ENCODE data around the gene STX10. TPM values are rescaled to one million over a fixed set of nuclear protein-coding genes. Genes with fewer than 3 reads are reported as not detected.

Gene STX10
- total RNA-seq, 2 experiments from 2014 or later, result 68.4 to 69.2 TPM

- DNase-seq (peak; percentile 55), ATAC-seq (no peak)
- ChIA-PET CTCF (interaction anchor here (1.4 to 5.8 kb wide), 5 partner anchors 9 to 30 kb away, joined by 3 to 32 read pairs (median 14); no protein-coding TSS in a partner anchor), POLR2A (interaction anchor here (0.6 to 9.4 kb wide), 7 partner anchors 9 to 1217 kb away, joined by 3 to 183 read pairs (median 7); partner anchors contain the start of genes ADGRE5 and NACC1)
- Mint-ChIP-seq H3K36me3 (ENCODE audit: low read depth) (peaks cover 30% of the 10 kb centered on the region), H3K27me3 (ENCODE audit: low read depth) (no peaks in the 10 kb centered on the region), H3K9me3 (ENCODE audit: insufficient read depth) (no peaks in the 10 kb centered on the region), H3K4me1 (ENCODE audit: low read depth) (peaks cover 76% of the 10 kb centered on the region), H3K27ac (peak overlapping the region; percentile 89), H3K4me3 (peak overlapping the region; percentile 88)
Measured at GRCh38 chr19:13164343-13165161, 14.4 kb upstream of the STX10 start.

- Mint-ChIP-seq H3K9me3 (ENCODE audit: insufficient read depth) (no peaks in the 10 kb centered on the region), H3K36me3 (ENCODE audit: low read depth) (peaks cover 28% of the 10 kb centered on the region), H3K4me1 (ENCODE audit: low read depth) (peaks cover 75% of the 10 kb centered on the region), H3K27ac (peak overlapping the region; percentile 89), H3K27me3 (ENCODE audit: low read depth) (no peaks in the 10 kb centered on the region), H3K4me3 (peak overlapping the region; percentile 88)
- ChIA-PET CTCF (interaction anchor here (1.2 to 5.8 kb wide), 6 partner anchors 8 to 31 kb away, joined by 3 to 32 read pairs (median 10); partner anchors contain the start of genes IER2 and STX10), POLR2A (interaction anchor here (0.6 to 9.4 kb wide), 10 partner anchors 8 to 1218 kb away, joined by 3 to 183 read pairs (median 7); partner anchors contain the start of genes ADGRE5, IER2, NACC1 and STX10)
- DNase-seq (peak; percentile 75), ATAC-seq (peak; percentile 23)
Measured at GRCh38 chr19:13163609-13164342, 13.6 kb upstream of the STX10 start.

- ChIA-PET CTCF (interaction anchor here (1.2 to 5.8 kb wide), 7 partner anchors 7 to 198 kb away, joined by 3 to 32 read pairs (median 6); partner anchors contain the start of genes IER2 and STX10), POLR2A (interaction anchor here (0.7 to 9.4 kb wide), 9 partner anchors 8 to 46 kb away, joined by 3 to 183 read pairs (median 7); partner anchors contain the start of genes IER2, NACC1 and STX10)
- Mint-ChIP-seq H3K4me1 (ENCODE audit: low read depth) (peaks cover 75% of the 10 kb centered on the region), H3K27me3 (ENCODE audit: low read depth) (no peaks in the 10 kb centered on the region), H3K27ac (peak overlapping the region; percentile 89), H3K4me3 (peak overlapping the region; percentile 88), H3K36me3 (ENCODE audit: low read depth) (peaks cover 33% of the 10 kb centered on the region), H3K9me3 (ENCODE audit: insufficient read depth) (no peaks in the 10 kb centered on the region)
- DNase-seq (peak; percentile 96), ATAC-seq (peak; percentile 67)
Measured at GRCh38 chr19:13162724-13163608, 12.8 kb upstream of the STX10 start.

DNA sequence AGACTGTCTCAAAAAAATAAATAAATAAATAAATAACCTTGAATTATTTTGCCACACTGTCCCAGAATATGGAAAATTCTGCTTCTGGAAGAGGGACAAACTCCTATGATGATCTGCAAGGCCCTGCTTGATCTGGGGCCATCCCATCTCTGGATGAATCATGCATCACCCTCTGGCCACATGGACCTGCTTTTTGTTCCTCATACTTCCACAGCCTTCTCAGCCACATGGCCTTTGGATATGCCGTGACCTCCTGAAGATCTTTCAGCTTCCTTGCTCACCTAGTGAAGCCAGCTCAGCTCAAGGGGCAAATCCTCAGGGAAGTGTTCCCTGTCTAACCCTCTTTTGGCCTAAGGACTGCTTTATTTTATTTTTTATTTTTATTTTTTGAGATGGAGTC is 10.4 kb upstream of the STX10 start:
- H3K4me3 Mint-ChIP-seq, result peak overlapping the region; percentile 50
- ChIA-PET POLR2A (interaction anchor here (5.9 kb wide), 1 partner anchor 8 kb away, joined by 134 read pairs; no protein-coding TSS in a partner anchor), CTCF (interaction anchor here (5.8 kb wide), 1 partner anchor 34 kb away, joined by 32 read pairs; no protein-coding TSS in a partner anchor)
- no peak overlapping the region for H3K27ac Mint-ChIP-seq
- DNase-seq, result no peak
- no peak for ATAC-seq
- no peaks in the 10 kb centered on the region for H3K9me3 Mint-ChIP-seq (ENCODE audit: insufficient read depth)
- H3K36me3 Mint-ChIP-seq (ENCODE audit: low read depth), result peaks cover 30% of the 10 kb centered on the region
- peaks cover 75% of the 10 kb centered on the region for H3K4me1 Mint-ChIP-seq (ENCODE audit: low read depth)
- H3K27me3 Mint-ChIP-seq (ENCODE audit: low read depth), result no peaks in the 10 kb centered on the region

- no peak for ATAC-seq
- DNase-seq, result no peak
- Mint-ChIP-seq H3K4me3 (peak overlapping the region; percentile 56), H3K4me1 (ENCODE audit: low read depth) (peaks cover 66% of the 10 kb centered on the region), H3K27me3 (ENCODE audit: low read depth) (no peaks in the 10 kb centered on the region), H3K36me3 (ENCODE audit: low read depth) (peaks cover 37% of the 10 kb centered on the region), H3K9me3 (ENCODE audit: insufficient read depth) (no peaks in the 10 kb centered on the region), H3K27ac (peak overlapping the region; percentile 64)
- POLR2A ChIA-PET, result no interaction called here
- CTCF ChIA-PET, result interaction anchor here (1.1 to 5.8 kb wide), 2 partner anchors 10 to 35 kb away, joined by 3 to 32 read pairs; no protein-coding TSS in a partner anchor
Measured at GRCh38 chr19:13159713-13160112, 9.5 kb upstream of the STX10 start.

DNA sequence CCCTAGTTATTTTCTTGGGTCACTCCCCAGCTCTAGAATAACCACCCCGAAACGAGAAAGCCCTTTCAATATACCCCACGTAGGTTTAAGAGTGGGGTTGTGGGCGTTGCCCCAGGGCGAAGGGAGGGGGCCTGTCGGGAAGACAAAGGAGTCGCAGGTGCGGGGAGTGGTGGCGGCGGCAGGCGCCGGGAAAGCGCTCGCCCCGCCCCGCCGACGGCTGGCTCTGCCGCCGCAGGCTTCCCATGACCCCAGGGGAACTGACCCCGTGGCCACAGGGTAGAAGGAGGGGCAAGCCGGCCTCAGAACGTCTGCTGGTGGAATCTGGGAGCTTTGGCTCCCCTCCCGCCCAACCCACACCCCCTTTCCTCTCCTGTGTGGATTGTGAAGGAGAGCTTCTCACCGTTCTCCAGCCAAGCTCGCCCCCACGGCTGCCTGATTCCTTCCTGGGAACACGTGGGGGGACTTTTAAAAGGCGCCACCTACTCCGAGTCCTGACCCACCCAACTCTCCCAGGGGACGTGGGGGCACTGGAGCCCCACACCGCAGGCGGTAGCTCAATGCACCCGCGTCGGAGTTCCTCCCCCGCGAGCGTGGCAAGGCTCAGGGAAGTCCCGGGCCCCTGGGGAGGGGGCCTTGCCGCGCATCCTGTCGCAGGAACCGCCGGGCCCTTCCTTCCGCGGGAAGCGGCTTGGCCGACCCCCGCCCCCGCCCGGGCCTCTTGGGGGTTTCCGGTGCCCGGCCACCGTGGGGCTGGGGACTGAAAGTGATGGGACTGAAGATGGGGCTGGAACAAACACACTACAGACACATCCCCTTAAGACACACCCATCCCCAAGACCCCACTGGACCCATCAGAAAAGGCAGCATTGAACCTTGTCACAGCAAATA is 5.5 kb upstream of the STX10 start:
- ChIA-PET POLR2A (interaction anchor here (0.6 to 3.3 kb wide), 26 partner anchors 11 to 1219 kb away, joined by 3 to 183 read pairs (median 4); partner anchors contain the start of gene NACC1), CTCF (interaction anchor here (0.7 to 3.7 kb wide), 12 partner anchors 9 to 107 kb away, joined by 3 to 29 read pairs (median 6); no protein-coding TSS in a partner anchor)
- peak overlapping the region; percentile 94 for H3K27ac Mint-ChIP-seq
- H3K9me3 Mint-ChIP-seq (ENCODE audit: insufficient read depth), result no peaks in the 10 kb centered on the region
- H3K36me3 Mint-ChIP-seq (ENCODE audit: low read depth), result peaks cover 46% of the 10 kb centered on the region
- peak overlapping the region; percentile 99 for H3K4me3 Mint-ChIP-seq
- DNase-seq (peak; percentile 86), ATAC-seq (peak; percentile 10)
- H3K27me3 Mint-ChIP-seq (ENCODE audit: low read depth), result peaks cover 2% of the 10 kb centered on the region
- peaks cover 50% of the 10 kb centered on the region for H3K4me1 Mint-ChIP-seq (ENCODE audit: low read depth)

DNA sequence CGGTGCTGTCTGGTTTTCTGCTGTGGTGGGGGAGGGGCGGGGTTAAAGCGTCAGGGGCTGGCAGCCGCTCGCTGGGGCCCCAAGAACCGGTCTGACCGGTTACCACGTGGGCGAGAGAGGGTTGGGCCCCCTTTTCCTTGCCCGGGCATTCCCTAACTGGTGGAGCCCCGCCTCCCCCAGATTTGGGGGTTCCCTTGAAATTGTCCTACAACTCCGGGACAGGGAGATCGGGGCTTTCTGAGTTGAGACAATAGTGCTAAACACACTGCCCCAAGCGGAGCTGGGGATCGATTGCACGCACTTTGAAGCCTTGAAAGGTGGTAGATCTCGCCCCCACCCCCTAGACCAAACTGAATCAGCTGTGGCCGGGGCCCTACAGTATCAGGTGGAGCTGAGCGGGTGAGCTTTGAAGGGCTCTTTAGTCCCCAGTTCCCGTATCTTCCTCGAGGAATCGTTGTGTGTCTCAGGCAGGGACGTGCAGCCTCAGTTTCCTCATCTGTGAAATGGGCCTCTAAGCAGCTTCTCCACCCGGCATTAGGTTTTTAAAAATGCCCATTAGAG is 4.8 kb upstream of the STX10 start:
- ChIA-PET CTCF (interaction anchor here (0.7 to 3.7 kb wide), 12 partner anchors 9 to 108 kb away, joined by 3 to 29 read pairs (median 6); no protein-coding TSS in a partner anchor), POLR2A (interaction anchor here (0.6 to 3.3 kb wide), 28 partner anchors 12 to 1220 kb away, joined by 3 to 183 read pairs (median 4); partner anchors contain the start of gene NACC1)
- H3K4me3 Mint-ChIP-seq, result peak overlapping the region; percentile 99
- DNase-seq (peak; percentile 86), ATAC-seq (peak; percentile 8)
- peaks cover 2% of the 10 kb centered on the region for H3K27me3 Mint-ChIP-seq (ENCODE audit: low read depth)
- peaks cover 47% of the 10 kb centered on the region for H3K4me1 Mint-ChIP-seq (ENCODE audit: low read depth)
- H3K9me3 Mint-ChIP-seq (ENCODE audit: insufficient read depth), result no peaks in the 10 kb centered on the region
- H3K36me3 Mint-ChIP-seq (ENCODE audit: low read depth), result peaks cover 45% of the 10 kb centered on the region
- peak overlapping the region; percentile 94 for H3K27ac Mint-ChIP-seq

DNA sequence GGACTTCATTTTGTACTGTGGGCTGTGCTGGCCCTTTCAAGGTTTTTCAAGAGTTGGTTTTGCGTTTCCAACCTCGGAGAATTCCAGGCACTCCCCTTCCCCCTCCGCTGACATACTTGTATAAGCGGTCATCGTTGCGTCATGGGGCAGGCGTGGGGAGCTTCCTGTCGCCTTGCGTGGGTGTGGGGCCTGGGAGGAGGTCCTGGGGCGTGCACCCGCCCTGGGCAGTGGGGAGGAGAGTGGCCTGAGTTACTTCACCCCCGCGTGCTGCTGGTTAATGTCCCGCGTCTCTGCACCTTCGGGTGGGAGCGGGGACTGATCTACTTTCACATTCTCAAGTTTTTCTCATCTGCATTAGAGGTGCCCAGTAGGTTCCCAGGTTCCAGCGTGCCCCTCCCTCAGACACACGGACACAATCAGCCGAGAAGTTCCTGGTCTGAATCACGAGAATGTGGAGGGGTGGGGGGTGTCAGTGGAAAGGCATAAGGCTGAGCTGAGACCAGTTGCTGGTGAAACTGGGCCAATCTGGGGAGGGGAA is 4.1 kb upstream of the STX10 start:
- DNase-seq, result peak; percentile 71
- POLR2A ChIA-PET, result interaction anchor here (0.9 to 3.3 kb wide), 13 partner anchors 13 to 822 kb away, joined by 3 to 183 read pairs (median 6); no protein-coding TSS in a partner anchor
- no peaks in the 10 kb centered on the region for H3K9me3 Mint-ChIP-seq (ENCODE audit: insufficient read depth)
- H3K4me3 Mint-ChIP-seq, result peak overlapping the region; percentile 99
- peaks cover 2% of the 10 kb centered on the region for H3K27me3 Mint-ChIP-seq (ENCODE audit: low read depth)
- peaks cover 43% of the 10 kb centered on the region for H3K4me1 Mint-ChIP-seq (ENCODE audit: low read depth)
- H3K36me3 Mint-ChIP-seq (ENCODE audit: low read depth), result peaks cover 41% of the 10 kb centered on the region
- H3K27ac Mint-ChIP-seq, result peak overlapping the region; percentile 94
- ATAC-seq, result no peak
- CTCF ChIA-PET, result interaction anchor here (1.1 to 3.7 kb wide), 8 partner anchors 10 to 109 kb away, joined by 4 to 29 read pairs (median 8); no protein-coding TSS in a partner anchor

DNA sequence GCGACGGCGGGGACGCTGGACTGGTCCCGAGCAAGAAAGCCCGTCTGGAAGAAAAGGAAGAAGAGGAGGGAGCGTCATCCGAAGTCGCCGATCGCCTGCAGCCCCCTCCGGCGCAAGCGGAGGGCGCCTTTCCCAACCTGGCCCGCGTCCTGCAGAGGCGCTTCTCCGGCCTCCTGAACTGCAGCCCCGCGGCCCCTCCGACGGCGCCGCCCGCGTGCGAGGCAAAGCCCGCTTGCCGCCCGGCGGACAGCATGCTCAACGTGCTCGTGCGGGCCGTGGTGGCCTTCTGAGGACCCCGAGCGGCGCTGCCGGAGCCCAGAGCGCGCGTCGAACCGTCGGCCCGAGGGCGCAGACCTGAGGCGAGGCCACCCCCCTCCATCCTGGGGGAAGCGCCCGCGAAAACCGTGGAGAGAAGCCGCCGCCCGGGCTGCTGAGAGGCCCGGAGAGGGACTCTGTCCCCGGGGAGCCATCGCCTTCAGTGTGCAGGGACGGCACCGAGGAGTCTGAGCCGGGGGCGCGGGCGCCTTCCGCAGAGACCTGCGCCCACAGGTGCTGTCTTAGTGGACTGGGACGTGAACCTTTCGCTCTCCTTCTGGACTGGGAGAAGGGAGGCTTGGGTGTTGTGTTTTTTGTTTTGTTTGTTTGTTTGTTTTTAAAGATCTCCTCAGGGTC is 3.5 kb upstream of the STX10 start:
- H3K9me3 Mint-ChIP-seq (ENCODE audit: insufficient read depth), result no peaks in the 10 kb centered on the region
- peaks cover 43% of the 10 kb centered on the region for H3K4me1 Mint-ChIP-seq (ENCODE audit: low read depth)
- peak overlapping the region; percentile 99 for H3K4me3 Mint-ChIP-seq
- peak overlapping the region; percentile 94 for H3K27ac Mint-ChIP-seq
- peaks cover 2% of the 10 kb centered on the region for H3K27me3 Mint-ChIP-seq (ENCODE audit: low read depth)
- ATAC-seq (no peak), DNase-seq (peak; percentile 30)
- POLR2A ChIA-PET, result interaction anchor here (0.8 to 3.3 kb wide), 18 partner anchors 9 to 694 kb away, joined by 3 to 183 read pairs (median 8); partner anchors contain the start of genes JUNB, NACC1 and TRMT1
- CTCF ChIA-PET, result interaction anchor here (1.5 to 3.7 kb wide), 4 partner anchors 11 to 124 kb away, joined by 3 to 29 read pairs (median 15); no protein-coding TSS in a partner anchor
- peaks cover 41% of the 10 kb centered on the region for H3K36me3 Mint-ChIP-seq (ENCODE audit: low read depth)
